ENCODE data around the gene BAZ2B. TPM values are rescaled to one million over a fixed set of nuclear protein-coding genes. Genes with fewer than 3 reads are reported as not detected.
"Not testable (repeated sequence)": the region's sequence is repeated elsewhere in the genome, so short reads cannot be mapped to it uniquely, and the experiment has no call there.

BAZ2B gene
- total and polyA plus RNA-seq, 7 experiments from 2014 or later: 9.9 to 57.4 (median 15.3) TPM

DNA sequence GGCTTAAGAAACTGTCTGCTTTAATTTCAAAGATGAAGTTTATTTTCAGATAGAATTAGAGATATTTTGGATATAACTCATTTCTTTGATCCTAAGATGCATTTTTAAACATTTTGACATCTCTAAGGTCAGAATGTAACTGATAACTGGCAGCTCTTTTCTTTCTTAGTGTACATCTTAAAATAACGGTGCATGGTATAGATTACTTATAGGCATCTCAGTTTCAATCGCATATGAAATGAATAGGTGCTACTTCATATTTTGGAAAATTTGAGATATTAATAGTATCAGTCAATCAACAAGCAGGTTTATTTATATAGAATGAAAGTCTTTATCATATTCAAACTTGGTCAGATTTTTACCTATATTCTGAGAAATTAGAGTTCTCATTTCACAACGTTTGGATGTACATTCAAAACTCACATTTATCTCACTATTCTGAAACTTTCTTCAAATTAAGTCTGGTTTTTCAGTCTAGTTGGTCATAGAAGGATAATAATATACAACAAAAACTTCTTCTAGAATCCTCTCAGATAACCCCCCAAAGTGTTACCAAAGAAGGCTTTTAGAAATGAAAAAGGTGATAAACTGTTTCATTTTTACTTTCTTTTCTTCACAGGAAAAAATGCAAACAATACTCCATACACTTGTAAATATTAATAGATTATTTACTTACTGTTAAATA lies 207.1 kb downstream of the BAZ2B start:
- ATAC-seq (no peak), DNase-seq (no peak)

DNA sequence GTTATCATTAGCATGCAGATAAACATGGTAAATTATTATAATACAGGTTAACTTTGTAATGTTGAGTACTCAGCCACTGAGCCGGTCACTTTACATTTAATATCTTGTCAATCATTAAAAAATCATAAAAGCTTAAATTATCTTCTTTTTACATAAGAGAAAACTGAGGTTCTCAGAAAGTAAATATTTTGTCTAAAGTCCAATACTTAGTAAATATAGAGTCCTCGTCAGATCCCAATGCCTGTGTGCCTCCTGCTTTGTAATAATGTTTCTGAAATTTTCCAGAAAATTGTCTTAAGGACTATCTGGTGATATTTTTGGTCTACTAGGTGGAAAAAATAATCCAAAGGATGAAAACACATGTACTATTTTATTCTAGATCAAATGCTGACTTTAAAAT lies 213.6 kb downstream of the BAZ2B start:
- no peaks in the 10 kb centered on the region for H3K27me3 Mint-ChIP-seq
- Histone ChIP-seq H3K27me3 (ENCODE audit: control insufficient read depth in 2 of 2, insufficient read depth in 2 of 2, low read length in 2 of 2) (no peaks in the 10 kb centered on the region), H3K36me3 (ENCODE audit: control insufficient read depth in 2 of 3, insufficient read depth in 3 of 3, low read length in 3 of 3) (no peaks in the 10 kb centered on the region), H3K9me3 (ENCODE audit: control insufficient read depth in 2 of 3, low read length in 3 of 3) (no peaks in the 10 kb centered on the region), H3K27ac (ENCODE audit: low read depth, low read length) (no peak overlapping the region), H3K4me1 (ENCODE audit: control insufficient read depth in 2 of 2, insufficient read depth in 2 of 2, low read length in 2 of 2) (no peaks in the 10 kb centered on the region), H3K4me3 (ENCODE audit: low read length) (no peak overlapping the region)
- no peaks in the 10 kb centered on the region for H3K9me3 Mint-ChIP-seq
- no peak overlapping the region for H3K4me3 Mint-ChIP-seq
- intact Hi-C loops (cut with micrococcal nuclease): no loop called here
- no peak for DNase-seq
- H3K4me1 Mint-ChIP-seq: no peaks in the 10 kb centered on the region
- ATAC-seq: no peak
- ChIA-PET POLR2A (no interaction called here), CTCF (no interaction called here)
- peaks cover 0 to 16% (median 10%) of the 10 kb centered on the region in 5 donors for H3K36me3 Mint-ChIP-seq
- no peak overlapping the region for H3K27ac Mint-ChIP-seq

More for the DNA sequence above, 207.1 kb downstream of the BAZ2B start:
- H3K36me3 ChIP-seq (ENCODE audit: control insufficient read depth in 2 of 3, insufficient read depth in 3 of 3, low read length in 3 of 3): no peaks in the 10 kb centered on the region
- POLR2A ChIA-PET: no interaction called here
- Mint-ChIP-seq H3K9me3 (no peaks in the 10 kb centered on the region), H3K27me3 (no peaks in the 10 kb centered on the region), H3K4me1 (no peaks in the 10 kb centered on the region), H3K4me3 (no peak overlapping the region), H3K27ac (no peak overlapping the region), H3K36me3 (peaks cover 0 to 39% (median 19%) of the 10 kb centered on the region in 5 donors)
- no peaks in the 10 kb centered on the region for H3K9me3 ChIP-seq (ENCODE audit: control insufficient read depth in 2 of 3, low read length in 3 of 3)
- no peaks in the 10 kb centered on the region for H3K4me1 ChIP-seq (ENCODE audit: control insufficient read depth in 2 of 2, insufficient read depth in 2 of 2, low read length in 2 of 2)
- H3K27ac ChIP-seq (ENCODE audit: low read depth, low read length): no peak overlapping the region
- H3K4me3 ChIP-seq (ENCODE audit: low read length): no peak overlapping the region
- CTCF ChIA-PET: no interaction called here
- no peaks in the 10 kb centered on the region for H3K27me3 ChIP-seq (ENCODE audit: control insufficient read depth in 2 of 2, insufficient read depth in 2 of 2, low read length in 2 of 2)
- intact Hi-C loops (cut with micrococcal nuclease): no loop called here

GRCh38 chr2:159402160-159402559 lies 214.2 kb downstream of the BAZ2B start:
- H3K9me3 ChIP-seq (ENCODE audit: control insufficient read depth in 2 of 3, low read length in 3 of 3); H3K4me3 ChIP-seq (ENCODE audit: low read length); H3K4me1 ChIP-seq (ENCODE audit: control insufficient read depth in 2 of 2, insufficient read depth in 2 of 2, low read length in 2 of 2); H3K27me3 ChIP-seq (ENCODE audit: control insufficient read depth in 2 of 2, insufficient read depth in 2 of 2, low read length in 2 of 2); POLR2A ChIA-PET; H3K9me3 Mint-ChIP-seq; H3K27ac Mint-ChIP-seq; CTCF ChIA-PET; H3K4me1 Mint-ChIP-seq; H3K27ac ChIP-seq (ENCODE audit: low read depth, low read length); ATAC-seq; H3K27me3 Mint-ChIP-seq; H3K36me3 ChIP-seq (ENCODE audit: control insufficient read depth in 2 of 3, insufficient read depth in 3 of 3, low read length in 3 of 3); DNase-seq; intact Hi-C loops (cut with micrococcal nuclease); H3K4me3 Mint-ChIP-seq: not testable (repeated sequence)
- peaks cover 0 to 16% (median 10%) of the 10 kb centered on the region in 5 donors for H3K36me3 Mint-ChIP-seq

GRCh38 chr2:159399716-159400415 lies 216.5 kb downstream of the BAZ2B start:
- POLR2A ChIA-PET: no interaction called here

DNA sequence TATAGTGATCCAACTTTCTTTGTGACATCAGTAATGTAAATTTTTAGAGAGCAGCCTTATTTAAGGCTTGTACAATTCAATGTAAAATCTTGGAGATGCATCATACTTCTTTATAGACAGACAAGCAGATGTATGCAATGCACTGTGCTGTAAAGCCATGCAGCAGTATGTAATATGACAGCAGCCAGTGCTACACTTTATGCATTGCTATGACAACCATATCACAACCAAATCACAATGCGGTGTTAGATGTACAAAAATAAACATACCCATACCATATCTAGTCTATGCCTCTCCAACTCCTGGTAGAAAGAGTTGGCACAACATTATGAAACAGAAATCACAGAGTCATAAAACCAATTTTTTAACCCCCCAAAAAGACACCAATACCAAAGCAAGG lies 219.5 kb downstream of the BAZ2B start:
- POLR2A ChIA-PET: no interaction called here
- no peak for ATAC-seq
- peaks cover 0 to 20% (median 0%) of the 10 kb centered on the region in 5 donors for H3K36me3 Mint-ChIP-seq
- H3K27ac ChIP-seq (ENCODE audit: low read depth, low read length): no peak overlapping the region
- DNase-seq: no peak
- no peak overlapping the region for H3K27ac Mint-ChIP-seq
- no peaks in the 10 kb centered on the region for H3K9me3 Mint-ChIP-seq
- no peaks in the 10 kb centered on the region for H3K27me3 Mint-ChIP-seq
- no peaks in the 10 kb centered on the region for H3K27me3 ChIP-seq (ENCODE audit: control insufficient read depth in 2 of 2, insufficient read depth in 2 of 2, low read length in 2 of 2)
- no peak overlapping the region for H3K4me3 ChIP-seq (ENCODE audit: low read length)
- no peak overlapping the region for H3K4me3 Mint-ChIP-seq
- H3K4me1 Mint-ChIP-seq: no peaks in the 10 kb centered on the region
- intact Hi-C loops (cut with micrococcal nuclease): no loop called here
- H3K9me3 ChIP-seq (ENCODE audit: control insufficient read depth in 2 of 3, low read length in 3 of 3): no peaks in the 10 kb centered on the region
- no peaks in the 10 kb centered on the region for H3K36me3 ChIP-seq (ENCODE audit: control insufficient read depth in 2 of 3, insufficient read depth in 3 of 3, low read length in 3 of 3)
- CTCF ChIA-PET: no interaction called here
- H3K4me1 ChIP-seq (ENCODE audit: control insufficient read depth in 2 of 2, insufficient read depth in 2 of 2, low read length in 2 of 2): no peaks in the 10 kb centered on the region

More at GRCh38 chr2:159399716-159400415, 216.5 kb downstream of the BAZ2B start:
- Mint-ChIP-seq H3K27ac (no peak overlapping the region), H3K27me3 (no peaks in the 10 kb centered on the region), H3K36me3 (peaks cover 0 to 15% (median 0%) of the 10 kb centered on the region in 5 donors), H3K4me3 (no peak overlapping the region), H3K9me3 (no peaks in the 10 kb centered on the region), H3K4me1 (no peaks in the 10 kb centered on the region)
- intact Hi-C loops (cut with micrococcal nuclease): no loop called here
- Histone ChIP-seq H3K4me3 (ENCODE audit: low read length) (no peak overlapping the region), H3K4me1 (ENCODE audit: control insufficient read depth in 2 of 2, insufficient read depth in 2 of 2, low read length in 2 of 2) (no peaks in the 10 kb centered on the region), H3K9me3 (ENCODE audit: control insufficient read depth in 2 of 3, low read length in 3 of 3) (no peaks in the 10 kb centered on the region), H3K27ac (ENCODE audit: low read depth, low read length) (no peak overlapping the region), H3K36me3 (ENCODE audit: control insufficient read depth in 2 of 3, insufficient read depth in 3 of 3, low read length in 3 of 3) (no peaks in the 10 kb centered on the region), H3K27me3 (ENCODE audit: control insufficient read depth in 2 of 2, insufficient read depth in 2 of 2, low read length in 2 of 2) (no peaks in the 10 kb centered on the region)
- no peak for DNase-seq
- ATAC-seq: no peak
- CTCF ChIA-PET: no interaction called here

DNA sequence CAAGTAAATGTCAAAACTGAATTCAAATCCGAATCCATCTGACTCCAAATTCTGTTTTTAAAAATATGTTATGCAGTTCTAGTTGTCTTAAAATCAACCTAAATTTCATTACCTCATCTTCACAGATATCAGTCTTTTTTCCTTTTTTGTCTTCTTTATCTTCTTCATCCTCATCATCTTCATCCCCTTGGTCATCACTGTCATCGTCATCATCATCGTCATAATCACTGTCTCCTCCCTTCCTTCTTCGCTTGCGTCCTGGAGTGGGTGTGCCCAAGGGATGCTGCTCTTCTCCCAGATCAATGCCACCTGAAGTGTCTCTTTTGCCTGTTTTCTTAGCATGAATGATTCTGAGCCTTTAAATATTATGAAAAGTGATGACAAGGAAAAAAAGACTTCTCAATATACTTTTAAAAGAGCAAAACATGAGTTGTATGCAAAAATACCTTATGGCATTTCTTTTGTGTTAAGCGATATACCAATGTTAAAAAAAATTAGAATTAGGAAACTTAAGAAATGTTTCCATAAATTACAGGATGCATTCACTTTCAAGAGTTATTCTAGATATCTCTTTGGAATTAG lies 233.8 kb downstream of the BAZ2B start:
- Mint-ChIP-seq H3K9me3 (peaks cover 0 to 1% (median 0%) of the 10 kb centered on the region in 11 donors), H3K36me3 (peaks cover 2 to 22% (median 5%) of the 10 kb centered on the region in 5 donors), H3K4me3 (no peak overlapping the region), H3K27ac (no peak overlapping the region), H3K27me3 (no peaks in the 10 kb centered on the region), H3K4me1 (peaks cover 0 to 3% (median 0%) of the 10 kb centered on the region in 7 donors)
- Histone ChIP-seq H3K36me3 (ENCODE audit: control insufficient read depth in 2 of 3, insufficient read depth in 3 of 3, low read length in 3 of 3) (no peaks in the 10 kb centered on the region), H3K4me3 (ENCODE audit: low read length) (no peak overlapping the region), H3K9me3 (ENCODE audit: control insufficient read depth in 2 of 3, low read length in 3 of 3) (no peaks in the 10 kb centered on the region), H3K27ac (ENCODE audit: low read depth, low read length) (no peak overlapping the region), H3K4me1 (ENCODE audit: control insufficient read depth in 2 of 2, insufficient read depth in 2 of 2, low read length in 2 of 2) (no peaks in the 10 kb centered on the region), H3K27me3 (ENCODE audit: control insufficient read depth in 2 of 2, insufficient read depth in 2 of 2, low read length in 2 of 2) (no peaks in the 10 kb centered on the region)
- DNase-seq (no peak), ATAC-seq (no peak)
- intact Hi-C loops (cut with micrococcal nuclease): no loop called here
- CTCF ChIA-PET: no interaction called here
- POLR2A ChIA-PET: no interaction called here

Data from naive thymus-derived CD4-positive, alpha-beta T cell (primary cell).